NCI-H446 (cell line): ENCODE measurements around the gene FLNB.
"Not testable (repeated sequence)": the region's sequence is repeated elsewhere in the genome, so short reads cannot be mapped to it uniquely, and the experiment has no call there.

ENCODE experiments used
- DNase-seq, 2 experiments: peaks; one replicate each; lab custom pipeline; 2025; lab: John Stamatoyannopoulos, UW

Gene FLNB

DNA sequence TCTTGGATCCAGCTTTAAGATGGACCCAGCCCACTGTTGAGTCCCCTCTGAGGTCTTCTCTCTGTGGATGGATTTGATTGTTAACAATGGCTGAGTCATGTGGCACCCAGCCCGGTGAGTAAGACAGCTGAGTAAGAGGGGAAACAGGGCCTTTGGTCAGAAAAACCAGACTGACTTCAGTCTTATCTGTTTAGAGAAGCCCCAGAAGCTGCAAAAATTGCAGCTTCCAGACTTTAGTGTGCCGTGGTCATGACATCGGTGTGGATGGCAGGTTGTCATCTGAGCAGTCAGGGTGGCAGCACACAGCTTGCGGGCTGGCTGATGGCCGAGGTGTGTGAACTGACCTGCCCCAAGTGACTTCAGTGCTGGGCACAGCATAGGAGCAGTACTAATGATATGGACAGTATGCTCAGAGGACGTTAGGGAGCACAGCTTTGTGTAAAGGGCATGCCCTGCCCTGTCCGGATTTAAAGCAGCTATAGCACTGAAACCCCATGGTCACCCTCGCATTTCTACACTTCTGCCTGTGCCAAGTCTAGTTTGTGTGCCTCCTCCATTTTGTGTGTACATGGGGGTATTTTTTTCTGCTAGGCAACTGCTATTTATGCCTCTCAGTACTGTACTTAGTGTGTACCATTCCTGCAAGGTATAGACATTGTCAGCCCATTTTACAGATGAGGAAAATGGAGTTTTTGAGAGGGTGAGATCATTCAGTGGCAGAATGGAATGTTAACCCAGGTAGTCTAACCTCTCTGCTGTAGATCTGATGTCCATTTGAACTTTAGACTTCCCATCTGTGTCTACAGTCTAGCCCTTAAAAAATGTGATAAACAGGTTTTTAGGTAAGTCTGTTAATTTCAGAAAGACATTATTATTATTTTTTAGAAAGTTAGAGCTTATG is 44.4 kb downstream of the FLNB start:
- DNase-seq, result peak in 1 of 2 experiments; percentile 9

DNA sequence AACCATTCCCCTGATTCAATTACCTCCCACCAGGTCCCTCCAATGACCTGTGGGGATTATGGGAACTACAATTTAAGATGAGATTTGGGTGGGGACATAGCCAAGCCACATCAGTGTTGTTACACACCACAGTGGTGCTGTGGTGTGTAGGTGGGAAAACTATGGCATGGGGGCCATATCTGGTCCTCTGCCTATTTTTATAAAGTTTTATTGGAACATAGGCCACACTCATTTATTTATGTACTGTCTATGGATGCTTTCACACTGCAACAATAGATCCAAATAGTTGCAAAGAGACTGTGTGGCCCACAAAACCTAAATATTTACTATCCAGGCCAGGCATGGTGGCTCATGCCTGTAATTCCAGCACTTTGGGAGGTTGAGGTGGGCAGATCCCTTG is 46.4 kb downstream of the FLNB start:
- DNase-seq, result no peak

DNA sequence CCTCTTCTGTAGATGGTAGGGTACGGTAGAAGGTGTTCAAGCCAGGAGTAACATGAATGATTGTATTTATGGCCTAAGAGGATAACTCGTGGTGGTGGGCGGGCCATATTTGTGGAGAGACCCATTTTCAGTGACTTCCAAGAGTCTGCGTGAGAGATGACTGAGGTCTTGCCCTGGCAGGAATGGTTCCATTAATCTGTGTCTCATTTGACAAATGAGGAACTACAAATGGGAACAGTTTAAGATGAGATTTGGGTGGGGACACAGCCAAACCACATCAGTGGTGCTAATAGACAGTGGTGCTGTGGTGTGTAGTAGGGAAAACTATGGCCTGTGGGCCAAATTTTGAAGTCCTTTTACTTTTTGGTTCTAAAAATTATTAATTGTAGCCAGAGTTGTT is 47.1 kb downstream of the FLNB start:
- DNase-seq, result no peak

DNA sequence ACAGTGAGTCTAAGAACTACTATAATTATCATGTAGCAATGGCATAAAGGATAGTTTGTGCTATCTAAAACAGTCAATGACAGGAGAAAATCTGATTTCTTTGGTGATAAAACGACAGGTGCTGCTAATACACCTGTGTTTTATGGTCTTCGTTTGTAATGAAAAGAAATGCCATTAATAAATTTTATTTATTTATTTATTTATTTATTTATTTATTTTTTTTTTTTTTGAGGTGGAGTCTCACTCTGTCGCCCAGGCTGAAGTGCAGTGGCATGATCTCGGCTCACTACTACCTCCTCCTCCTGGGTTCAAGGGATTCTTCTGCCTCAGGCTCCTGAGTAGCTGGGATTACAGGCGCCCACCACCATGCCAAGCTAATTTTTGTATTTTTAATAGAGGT is 47.7 kb downstream of the FLNB start:
- DNase-seq, result not testable (repeated sequence)

DNA sequence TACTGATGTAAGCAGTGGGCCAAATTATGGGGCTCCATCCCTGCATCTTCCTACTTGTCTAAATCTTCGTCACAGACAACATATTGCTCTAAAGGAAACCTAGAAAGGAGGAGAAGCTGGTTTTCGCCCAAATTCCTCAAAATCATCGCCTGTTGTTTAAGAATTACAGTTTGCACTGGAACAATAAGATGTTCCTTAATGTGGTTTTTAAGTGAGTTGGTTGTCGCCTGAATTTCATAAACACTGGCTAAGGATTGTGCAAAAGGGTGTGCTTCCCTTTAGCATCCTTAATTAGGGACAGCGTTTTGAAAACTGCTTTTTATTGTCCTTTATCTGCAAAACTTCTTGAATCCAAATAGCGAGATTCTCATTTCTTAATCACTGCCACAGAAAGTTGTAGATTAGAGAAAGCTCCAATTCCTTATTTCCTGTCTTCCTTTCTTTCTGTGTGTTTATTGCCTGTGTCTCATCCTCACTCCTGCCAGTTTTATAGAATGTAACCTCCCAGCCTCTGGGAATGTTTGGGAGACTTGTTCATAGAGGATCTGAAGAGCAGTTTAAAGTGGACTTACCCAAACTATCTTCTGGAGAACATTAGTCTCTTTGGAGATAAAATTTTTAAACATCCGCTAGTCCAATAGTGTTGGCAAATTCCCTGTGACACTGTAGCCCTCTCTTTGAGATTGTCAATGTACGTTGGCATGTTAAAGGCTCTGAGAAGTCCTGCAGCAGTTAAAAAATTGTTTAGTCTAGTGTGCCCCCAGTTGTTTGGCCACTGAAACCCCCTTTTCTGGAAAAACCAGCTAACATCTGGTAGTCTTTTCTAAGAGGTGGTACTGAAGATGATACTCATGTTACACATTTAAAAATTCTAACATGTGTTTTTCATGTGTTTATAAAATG is 50.4 kb downstream of the FLNB start:
- DNase-seq, result no peak

DNA sequence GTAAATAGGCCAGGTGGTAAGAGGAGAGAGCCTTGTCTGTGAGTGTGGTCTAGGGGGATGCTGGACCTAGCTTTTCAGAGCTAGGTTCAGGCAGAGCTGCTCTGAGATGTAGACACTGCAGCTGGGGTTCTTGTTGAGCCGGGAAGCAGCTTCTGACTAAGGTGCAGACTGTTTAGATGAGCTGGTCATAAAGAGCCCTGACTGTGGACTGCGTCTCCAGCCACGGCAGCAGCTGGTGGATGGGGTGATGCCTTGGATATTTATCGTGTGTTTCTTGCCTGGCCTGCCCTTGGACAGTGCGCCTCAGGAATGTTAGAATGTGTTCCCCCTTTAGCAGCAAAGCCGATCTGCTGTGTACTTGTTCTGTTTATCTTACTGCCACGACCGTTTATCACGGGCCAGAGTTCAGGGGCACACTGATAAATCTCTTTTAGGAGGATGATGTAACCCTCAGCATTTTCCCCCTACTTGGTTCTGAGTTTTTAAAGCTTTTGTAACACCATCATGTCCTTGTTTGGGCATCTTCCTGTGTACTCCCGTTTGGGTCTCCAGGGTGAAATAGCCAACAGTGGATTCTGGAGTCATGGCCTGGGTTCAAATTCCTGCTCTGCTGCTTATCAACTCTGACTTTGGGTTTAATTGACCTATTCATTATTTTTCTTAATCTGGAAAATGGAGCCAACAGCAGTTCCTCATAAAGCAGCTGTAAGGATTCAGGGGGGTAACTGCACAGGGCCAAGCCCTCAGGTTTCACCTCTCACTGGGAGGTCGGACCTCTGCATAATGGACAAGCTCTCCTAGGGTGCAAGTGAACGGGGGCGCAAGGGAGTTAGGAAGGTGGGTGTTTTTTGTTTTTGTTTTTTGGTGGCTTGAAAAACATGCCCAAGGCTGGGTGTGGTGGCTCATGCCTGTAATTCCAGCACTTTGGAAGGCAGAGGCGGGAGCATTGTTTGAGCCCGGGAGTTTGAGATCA is 51.4 kb downstream of the FLNB start:
- DNase-seq, result no peak

DNA sequence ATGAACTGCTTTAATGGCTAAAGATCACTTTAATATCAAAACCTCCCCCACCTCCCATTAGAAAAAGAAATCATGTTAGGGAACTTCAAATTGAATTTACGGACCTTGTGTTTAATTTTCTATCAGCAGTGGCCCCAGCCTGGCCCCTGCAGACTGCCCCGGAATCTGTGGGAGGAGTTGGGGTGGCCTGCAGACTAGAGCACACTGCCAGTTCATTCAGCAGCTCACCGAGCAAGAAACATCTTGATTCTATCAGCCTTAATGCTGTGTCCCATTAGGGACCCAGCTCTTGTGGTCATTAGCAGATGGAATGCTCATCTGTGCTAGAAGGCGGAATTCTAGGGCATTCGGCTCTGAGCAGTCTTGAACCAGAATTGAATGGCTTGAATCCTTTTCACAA is 54.2 kb downstream of the FLNB start:
- DNase-seq, result no peak

DNA sequence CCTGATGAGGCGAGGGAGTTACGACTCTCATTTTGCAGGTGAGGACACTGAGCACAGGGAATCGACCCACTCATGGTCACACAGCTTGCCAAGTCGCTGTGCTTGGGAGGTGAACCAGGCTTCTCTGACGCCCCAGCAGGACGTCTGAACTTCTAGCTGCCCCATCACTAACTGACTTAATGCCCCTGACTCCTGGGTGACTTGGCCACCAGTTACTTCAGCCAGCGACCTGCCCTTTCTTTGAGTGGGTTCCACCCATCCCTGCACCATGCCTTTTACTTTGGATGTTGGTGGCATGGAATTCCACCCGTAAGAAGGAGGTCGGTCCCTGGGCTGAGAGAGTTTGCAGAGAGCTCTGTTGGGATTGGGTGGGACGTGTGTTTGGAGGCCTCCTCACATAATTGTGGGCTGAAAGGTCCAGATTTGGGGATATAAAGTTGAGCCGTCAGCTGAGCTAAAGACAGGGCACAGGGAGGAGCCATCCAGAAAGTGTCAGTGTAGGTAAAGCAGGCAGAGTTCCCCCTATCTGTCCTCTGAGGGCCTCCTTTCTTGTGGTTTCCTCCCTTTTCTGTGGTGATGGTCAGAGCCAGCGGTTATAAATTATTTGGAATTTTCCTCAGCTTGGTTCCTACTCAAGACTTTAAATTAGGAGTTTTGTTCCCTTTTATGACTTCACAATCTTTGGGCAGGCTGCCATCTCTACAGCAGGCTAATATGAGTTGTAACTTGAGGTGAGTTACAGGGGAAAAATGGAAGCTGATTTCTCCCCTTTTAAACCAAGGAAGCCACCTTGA is 55.0 kb downstream of the FLNB start:
- no peak for DNase-seq

DNA sequence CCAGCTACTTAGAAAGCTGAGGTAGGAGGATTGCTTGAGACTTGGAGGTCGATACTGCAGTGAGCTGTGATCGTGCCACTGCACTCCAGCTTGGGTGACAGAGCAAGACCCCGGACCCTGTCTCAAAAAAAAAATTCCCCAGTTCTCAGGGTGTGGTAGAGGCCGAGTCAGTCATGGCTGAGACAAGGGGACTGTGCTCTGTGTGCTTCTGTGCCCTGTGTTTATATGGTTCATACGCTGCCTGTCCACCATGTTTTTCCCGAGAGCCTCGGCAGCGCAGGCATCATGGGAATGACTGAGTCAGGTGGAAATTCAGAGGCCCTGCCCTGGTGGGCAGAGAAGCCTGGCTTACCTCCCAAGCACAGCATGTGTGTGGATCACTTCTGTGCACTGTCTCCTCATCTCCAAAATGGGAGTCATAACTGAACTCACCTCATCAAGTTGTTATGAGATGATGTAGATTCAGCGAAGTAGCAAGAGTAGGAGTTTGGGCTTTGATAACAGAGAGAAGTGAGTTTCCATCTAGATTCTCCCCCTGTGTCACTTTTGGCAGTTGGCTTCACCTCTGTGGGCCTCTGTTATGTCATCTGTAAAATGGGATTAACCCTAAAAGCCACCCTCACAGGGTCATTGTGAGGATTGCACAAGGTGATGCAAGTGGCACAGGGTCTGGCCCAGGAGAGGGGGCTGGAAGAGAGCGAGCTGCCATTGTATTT is 56.9 kb downstream of the FLNB start:
- DNase-seq, result no peak

DNA sequence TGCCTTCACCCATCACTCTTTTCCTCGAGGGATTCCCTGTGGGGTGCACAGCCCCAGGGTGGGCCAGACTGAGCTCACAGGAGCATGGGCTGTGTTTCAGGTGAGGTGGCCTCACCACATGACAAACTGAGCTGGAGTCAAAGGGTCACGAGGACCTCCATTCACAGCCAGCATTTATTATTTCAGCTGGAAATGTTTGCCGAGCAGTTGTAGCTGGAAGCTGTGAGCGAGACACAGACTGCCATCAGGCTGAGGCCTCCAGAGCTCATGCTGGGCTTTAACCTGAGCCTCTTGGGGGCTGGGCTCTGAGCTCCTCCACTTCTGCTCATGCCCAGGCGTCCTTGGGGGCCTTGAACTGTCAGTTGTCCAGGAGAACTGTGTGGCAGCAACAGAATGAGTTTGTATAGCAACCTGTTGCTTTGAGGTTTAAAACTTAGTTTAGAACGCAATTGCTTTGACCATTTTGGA is 57.5 kb downstream of the FLNB start:
- no peak for DNase-seq

DNA sequence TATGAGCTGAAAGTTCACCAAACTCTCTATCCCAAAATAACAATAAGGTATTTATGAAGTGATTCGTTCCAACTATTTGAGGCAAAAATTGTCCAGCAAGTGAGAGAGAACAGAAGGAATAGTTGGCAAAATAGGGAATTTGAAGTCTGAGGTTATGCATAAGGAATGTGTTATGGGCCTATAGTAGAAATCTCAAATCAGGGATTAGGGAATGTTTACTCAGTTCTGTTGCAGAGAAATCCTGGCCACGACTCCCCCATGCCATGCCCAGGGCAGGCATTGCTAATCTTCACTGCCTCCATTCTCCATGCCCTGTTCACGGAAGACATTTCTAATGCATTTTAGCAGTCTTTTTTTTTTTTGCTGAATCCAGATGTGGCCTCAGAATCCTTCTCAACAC is 58.6 kb downstream of the FLNB start:
- no peak for DNase-seq

DNA sequence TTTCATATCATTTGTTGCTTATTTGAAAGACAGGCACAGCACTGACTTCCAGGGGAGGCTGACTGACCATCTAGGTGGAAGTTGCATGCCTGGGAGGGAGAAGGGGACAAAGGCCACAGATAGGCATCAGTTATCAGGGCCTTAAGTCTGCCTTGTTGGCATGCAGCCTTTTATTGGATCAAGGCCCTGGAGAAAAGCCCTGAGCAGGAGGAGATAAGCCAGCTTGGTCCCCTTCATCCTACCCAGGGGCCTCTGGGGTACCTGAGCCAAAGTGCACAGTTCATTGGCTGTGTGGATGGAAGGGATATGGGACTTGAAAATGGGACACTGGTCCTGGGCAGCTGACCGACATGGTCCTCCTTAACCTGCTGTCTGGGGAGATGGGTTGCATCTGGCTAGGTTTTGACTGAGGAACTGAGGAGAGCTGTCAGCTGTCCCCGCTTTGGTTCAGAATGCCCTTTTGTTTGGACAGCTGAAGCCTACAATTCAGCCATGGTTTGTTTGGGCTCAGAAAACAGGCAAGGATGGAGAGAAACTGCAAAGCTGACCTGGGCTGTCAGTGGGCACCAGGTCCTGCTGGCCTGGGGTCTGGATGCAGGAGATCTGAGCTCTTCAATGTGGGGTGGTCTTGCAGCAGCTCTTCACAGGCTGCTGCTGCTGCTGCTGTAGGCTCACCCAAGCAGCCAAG is 60.0 kb downstream of the FLNB start:
- no peak for DNase-seq

DNA sequence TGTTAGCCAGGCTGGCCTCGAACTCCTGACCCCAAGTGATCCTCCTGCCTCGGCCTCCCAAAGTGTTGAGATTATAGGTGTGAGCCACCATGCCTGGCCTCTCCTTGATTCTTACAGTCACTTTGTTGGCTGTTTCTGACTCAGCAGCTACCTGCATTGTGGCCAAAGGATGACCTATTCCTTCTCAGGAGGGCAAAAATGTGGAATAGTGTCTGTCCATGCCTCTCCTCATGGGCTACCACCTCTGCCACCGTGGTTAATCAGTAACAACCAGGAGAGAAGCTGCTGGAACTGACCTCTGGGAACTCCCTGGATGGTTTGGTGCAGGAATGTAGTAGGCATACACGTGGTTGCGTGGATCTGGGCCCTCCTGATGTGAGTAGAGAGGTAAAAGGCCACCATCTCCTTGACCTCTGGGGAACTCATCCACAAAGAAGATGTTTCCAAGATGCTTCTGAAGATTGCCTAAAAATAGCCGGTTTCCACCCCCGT is 63.3 kb downstream of the FLNB start:
- DNase-seq, result no peak

DNA sequence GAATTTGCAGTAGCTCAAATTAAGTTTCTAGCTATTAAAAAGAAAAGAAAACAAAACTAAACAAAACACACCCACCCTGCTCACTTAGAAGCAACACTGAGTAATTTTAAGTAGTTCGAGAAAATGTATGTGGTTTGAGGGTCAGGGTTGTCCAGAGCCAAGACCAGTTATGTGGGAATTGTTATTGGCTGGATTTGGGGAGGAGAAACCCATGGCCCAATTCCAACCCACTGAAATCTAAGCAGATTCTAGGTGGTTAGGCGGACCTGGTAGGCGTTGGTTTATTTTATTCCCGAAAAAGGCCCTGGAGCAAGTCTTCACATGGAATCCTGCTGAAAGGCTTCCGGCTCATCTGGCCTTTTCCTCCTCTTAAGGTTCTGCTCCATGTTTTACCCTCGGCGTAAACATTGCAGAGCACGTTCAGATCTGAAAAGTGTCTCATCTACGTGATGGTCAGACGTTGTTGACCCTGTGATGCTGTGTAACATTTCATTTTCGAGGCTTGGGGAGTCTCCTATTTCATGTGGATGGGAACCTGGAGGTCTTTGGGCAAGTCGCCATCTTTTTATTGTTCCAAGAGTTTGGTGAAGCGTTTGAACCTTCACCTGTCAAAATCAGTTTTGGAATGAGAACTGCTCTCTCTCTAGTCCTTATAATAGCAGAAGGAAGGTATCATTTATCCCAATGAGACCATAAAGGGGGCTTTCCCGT is 64.0 kb downstream of the FLNB start:
- no peak for DNase-seq

DNA sequence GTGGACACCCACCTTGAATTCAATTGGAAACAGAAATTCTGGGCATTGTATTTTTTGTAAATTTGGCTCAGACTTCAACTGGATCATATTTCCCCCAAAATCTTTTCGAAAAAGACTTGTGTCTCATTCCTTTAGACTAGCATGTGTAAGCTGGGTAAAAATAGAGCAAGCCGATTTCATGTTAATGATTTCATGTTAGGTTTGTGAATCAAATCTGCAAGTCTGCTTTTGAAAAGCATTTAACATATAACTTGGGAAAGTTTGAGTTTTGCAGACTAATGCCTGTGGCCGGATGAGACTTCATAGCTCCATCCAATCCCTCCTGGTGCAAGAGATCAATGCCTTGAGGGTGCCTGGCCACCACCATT is 64.5 kb downstream of the FLNB start:
- no peak for DNase-seq

DNA sequence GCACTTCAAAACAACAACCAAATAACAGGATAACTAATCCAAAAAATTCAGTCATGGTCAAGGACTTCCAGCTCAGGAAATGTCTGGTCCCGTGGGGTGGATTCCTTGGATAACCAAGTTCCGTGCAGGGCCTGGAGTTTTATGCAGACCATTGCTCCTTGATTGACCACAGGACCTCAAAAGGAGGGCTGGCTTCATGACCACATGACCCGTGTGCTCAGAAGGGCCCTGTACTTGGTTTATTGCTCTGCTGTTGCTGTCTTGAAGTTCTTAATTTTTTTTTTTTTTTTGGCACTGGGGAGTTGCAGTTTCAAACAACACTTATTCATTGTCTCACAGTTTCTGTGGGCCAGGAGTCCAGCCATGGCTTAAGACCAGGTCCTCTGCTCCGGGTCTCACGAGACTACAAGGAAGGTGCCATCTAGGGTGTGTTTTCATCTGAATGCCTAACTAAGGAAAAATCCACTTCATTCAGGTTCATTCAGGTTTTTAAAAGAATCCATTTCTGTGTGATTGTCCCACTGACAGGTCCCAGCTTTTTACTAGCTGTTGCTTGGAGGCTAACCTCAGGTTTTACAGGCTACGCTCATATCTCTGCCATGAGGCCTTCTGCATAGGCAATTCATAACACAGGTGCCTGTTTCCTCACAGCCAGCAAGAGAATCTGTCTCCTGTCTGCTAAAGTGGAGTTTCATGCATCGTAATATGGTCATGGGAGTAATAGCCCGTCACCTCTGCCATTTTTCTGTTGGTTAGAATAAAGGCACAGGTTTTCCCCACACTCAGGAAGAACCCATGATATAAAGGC is 65.3 kb downstream of the FLNB start:
- DNase-seq, result no peak

DNA sequence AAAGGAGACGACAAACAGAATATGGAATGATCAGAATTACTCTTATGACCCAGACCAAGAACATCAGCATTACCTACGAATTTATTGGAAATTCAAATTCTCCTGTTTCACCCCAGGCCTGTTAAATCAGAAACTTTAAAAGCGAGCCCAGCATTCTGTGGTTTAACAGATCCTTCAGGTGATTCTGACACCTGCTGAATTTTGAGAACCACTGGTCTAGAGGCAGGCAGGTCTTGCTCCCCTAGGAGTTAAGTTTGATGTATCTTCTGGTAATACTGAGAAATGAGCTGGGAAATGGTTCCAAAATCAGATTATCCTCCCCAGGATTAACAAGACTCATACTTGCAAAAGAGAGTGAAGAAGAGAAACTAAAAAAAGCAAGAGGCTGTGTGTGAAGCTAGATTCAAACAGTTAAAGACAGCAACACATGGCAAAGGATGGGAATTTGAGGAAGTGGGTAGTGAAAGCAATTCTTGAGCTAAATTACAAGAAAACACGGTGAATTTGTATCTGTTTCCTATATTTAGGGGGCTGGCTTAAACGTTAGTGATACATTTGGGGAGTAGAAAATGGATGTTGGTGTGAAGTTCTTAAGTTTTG is 66.0 kb downstream of the FLNB start:
- DNase-seq, result no peak

DNA sequence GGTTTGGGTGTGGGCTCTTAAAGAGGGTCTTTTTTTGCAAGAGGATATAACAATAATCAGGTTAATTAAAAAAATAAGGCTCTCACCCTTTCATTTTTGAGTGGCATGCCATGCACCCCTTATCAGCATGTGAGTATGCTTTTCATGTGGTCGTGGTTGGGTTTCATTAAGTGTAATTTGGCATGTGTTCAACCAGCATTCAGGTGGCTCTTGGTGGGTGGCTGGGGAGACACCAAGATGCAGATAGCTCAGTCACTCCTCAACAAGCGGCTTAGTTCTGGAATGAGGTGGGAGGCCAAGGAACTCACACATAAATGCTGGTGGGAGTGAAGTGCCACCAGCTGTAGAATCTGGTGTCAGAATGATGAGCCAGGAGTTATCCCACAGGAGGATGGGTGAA is 66.8 kb downstream of the FLNB start:
- DNase-seq, result no peak
